ENCODE measurements around the gene TMEM258. TPM values are rescaled to one million over a fixed set of nuclear protein-coding genes. Genes with fewer than 3 reads are reported as not detected.

The TMEM258 gene
- total and polyA plus RNA-seq, 2 experiments from 2014 or later: 71.3 to 519 TPM

GRCh38 chr11:61805146-61805545 lies 12.7 kb upstream of the TMEM258 start (continued):
- TF ChIP-seq ZNF462 (CRISPR knock-in tag; IDR thresholded peaks at IDR 0.05): no peak
- TF ChIP-seq ZNF114 (CRISPR knock-in tag; IDR thresholded peaks at IDR 0.05): no peak

- Histone ChIP-seq H3F3A (replicated peaks; ENCODE audit: low read depth) (peaks cover 11% of the 10 kb centered on the region), H3K9me2 (ENCODE audit: insufficient read depth) (no peaks in the 10 kb centered on the region), H3K27ac (ENCODE audit: low read depth) (no peak overlapping the region), H3K4me2 (no peak overlapping the region), H3K4me1 (ENCODE audit: insufficient read depth) (no peaks in the 10 kb centered on the region), H3K79me2 (replicated peaks; ENCODE audit: insufficient read depth) (no peaks in the 10 kb centered on the region; the same call in 1 of the 2 replicates), H4K20me1 (replicated peaks; ENCODE audit: insufficient read depth) (peaks cover 13% of the 10 kb centered on the region), H3K4me3 (no peak overlapping the region), H2AFZ (no peak overlapping the region), H3K27me3 (ENCODE audit: insufficient read depth) (no peaks in the 10 kb centered on the region), H3K36me3 (ENCODE audit: insufficient read depth) (peaks cover 45% of the 10 kb centered on the region)
- ATAC-seq (no peak), DNase-seq (ENCODE audit: low spot score) (no peak)
- Mint-ChIP-seq H3K9me3 (no peaks in the 10 kb centered on the region), H3K36me3 (ENCODE audit: low read depth) (peaks cover 89% of the 10 kb centered on the region), H3K4me1 (no peaks in the 10 kb centered on the region), H3K4me3 (no peak overlapping the region), H3K27ac (no peak overlapping the region), H3K27me3 (ENCODE audit: insufficient read depth, low read depth, poor library complexity) (peaks cover 3% of the 10 kb centered on the region)
- TF ChIP-seq ZNF114 (CRISPR knock-in tag; IDR thresholded peaks at IDR 0.05) (no peak), REST (IDR thresholded peaks at IDR 0.05; ENCODE audit: unreplicated experiment) (no peak), JUNB (IDR thresholded peaks at IDR 0.05; ENCODE audit: unreplicated experiment) (no peak), EZH2 (IDR thresholded peaks at IDR 0.05; ENCODE audit: low read depth, unreplicated experiment) (no peak), NANOG (IDR thresholded peaks at IDR 0.05; ENCODE audit: borderline replicate concordance) (no peak), ETS1 (IDR thresholded peaks at IDR 0.05) (no peak), EZH2phosphoT487 (IDR thresholded peaks at IDR 0.05; ENCODE audit: unreplicated experiment) (no peak), POLR2AphosphoS5 (IDR thresholded peaks at IDR 0.05; ENCODE audit: low read depth) (no peak; the same call in 1 of the 2 replicates), CTCF (conservative IDR thresholded peaks at IDR 0.05; ENCODE audit: low read depth in 2 of 2) (no peak), STAT1 (IDR thresholded peaks at IDR 0.05; ENCODE audit: unreplicated experiment) (no peak)
Observed at GRCh38 chr11:61803889-61804647, 11.7 kb upstream of the TMEM258 start.

All from GM23338 (cell line).